Glutamatergic neuron (in vitro differentiated cells): Measurements from ENCODE around the gene DRC3. TPM values are rescaled to one million over a fixed set of nuclear protein-coding genes. Genes with fewer than 3 reads are reported as not detected.

Experiments used
- DNase-seq: peaks from one replicate; pipeline ENCODE4 v3.0.0; 2022
- H3K27ac Mint-ChIP-seq: one replicate; pipeline ENCODE4 v1.8.0; 2020; ENCODE audit warnings: mild to moderate bottlenecking, mixed read lengths, inconsistent platforms; ENCODE audit not compliant: unreplicated experiment
- H3K27me3 Mint-ChIP-seq: one replicate; pipeline ENCODE4 v1.8.0; 2020; ENCODE audit warnings: mild to moderate bottlenecking, moderate library complexity, mixed read lengths, inconsistent platforms; ENCODE audit not compliant: unreplicated experiment
- H3K36me3 Mint-ChIP-seq: one replicate; pipeline ENCODE4 v1.8.0; 2020; ENCODE audit warnings: mild to moderate bottlenecking, mixed read lengths, inconsistent platforms; ENCODE audit not compliant: unreplicated experiment
- H3K4me1 Mint-ChIP-seq: one replicate; pipeline ENCODE4 v1.8.0; 2020; ENCODE audit warnings: mild to moderate bottlenecking, low read depth, mixed read lengths, inconsistent platforms; ENCODE audit not compliant: unreplicated experiment
- H3K4me3 Mint-ChIP-seq: one replicate; pipeline ENCODE4 v1.8.0; 2020; ENCODE audit warnings: mild to moderate bottlenecking, mixed read lengths, inconsistent platforms; ENCODE audit not compliant: unreplicated experiment
- H3K9me3 Mint-ChIP-seq: one replicate; pipeline ENCODE4 v1.8.0; 2020; ENCODE audit warnings: mild to moderate bottlenecking, moderate library complexity, mixed read lengths, inconsistent platforms; ENCODE audit not compliant: unreplicated experiment
- CTCF ChIP-seq: fragments of 200-600 bp; sonication (generic); IDR thresholded peaks from one replicate; pipeline ENCODE4 v1.5.0; 2021; ENCODE audit not compliant: partially characterized antibody, unreplicated experiment
- total RNA-seq: library from RNA; stranded (reverse); fragmentation: NEBNext Ultra II Directional; extraction: Animal tissue kit (Norgen Biotek cat#: 25700); gene quantifications from one replicate; pipeline ENCODE4 v1.2.1, GENCODE V29; 2021; ENCODE audit not compliant: unreplicated experiment

The DRC3 gene
- total RNA-seq, 1 donor from 2014 or later = 0.29 TPM

GRCh38 chr17:17964710-17965109 is 8.0 kb upstream of the DRC3 start:
- Mint-ChIP-seq H3K4me1 (peaks cover 3% of the 10 kb centered on the region), H3K9me3 (no peaks in the 10 kb centered on the region), H3K36me3 (no peaks in the 10 kb centered on the region), H3K27ac (no peak overlapping the region), H3K27me3 (peaks cover 2% of the 10 kb centered on the region), H3K4me3 (no peak overlapping the region)
- TF ChIP-seq CTCF = no peak
- no peak for DNase-seq

DNA sequence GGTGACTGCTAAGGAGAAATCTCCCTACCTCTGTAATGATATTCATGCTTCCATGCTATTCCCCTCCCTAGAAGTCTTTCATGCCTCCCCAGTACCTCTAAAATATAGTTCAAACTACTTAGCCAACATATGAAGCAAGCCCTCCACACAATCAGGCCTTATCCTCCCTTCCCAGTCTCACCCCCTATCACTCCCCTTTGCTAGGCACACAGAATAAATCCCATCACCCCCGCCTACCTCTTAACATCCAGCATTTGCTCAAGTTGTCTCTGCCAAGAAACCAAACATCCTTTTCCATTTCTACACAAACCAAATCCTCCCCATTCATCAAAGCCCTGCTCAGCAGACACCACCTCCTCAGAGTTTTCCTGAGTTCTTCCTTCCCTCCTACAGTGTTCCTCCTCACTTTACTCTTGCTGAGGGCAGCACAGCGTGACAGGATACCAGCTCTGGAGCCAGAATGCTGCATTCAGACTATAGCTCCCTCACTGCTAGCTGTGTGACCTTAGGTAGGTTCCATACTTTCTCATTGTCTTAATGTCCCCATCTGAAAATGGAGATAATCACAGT is 7.4 kb upstream of the DRC3 start:
- no peak for DNase-seq
- H3K9me3 Mint-ChIP-seq = no peaks in the 10 kb centered on the region
- H3K27me3 Mint-ChIP-seq = peaks cover 2% of the 10 kb centered on the region
- no peaks in the 10 kb centered on the region for H3K4me1 Mint-ChIP-seq
- H3K4me3 Mint-ChIP-seq = no peak overlapping the region
- H3K27ac Mint-ChIP-seq = no peak overlapping the region
- no peaks in the 10 kb centered on the region for H3K36me3 Mint-ChIP-seq
- no peak for TF ChIP-seq CTCF

DNA sequence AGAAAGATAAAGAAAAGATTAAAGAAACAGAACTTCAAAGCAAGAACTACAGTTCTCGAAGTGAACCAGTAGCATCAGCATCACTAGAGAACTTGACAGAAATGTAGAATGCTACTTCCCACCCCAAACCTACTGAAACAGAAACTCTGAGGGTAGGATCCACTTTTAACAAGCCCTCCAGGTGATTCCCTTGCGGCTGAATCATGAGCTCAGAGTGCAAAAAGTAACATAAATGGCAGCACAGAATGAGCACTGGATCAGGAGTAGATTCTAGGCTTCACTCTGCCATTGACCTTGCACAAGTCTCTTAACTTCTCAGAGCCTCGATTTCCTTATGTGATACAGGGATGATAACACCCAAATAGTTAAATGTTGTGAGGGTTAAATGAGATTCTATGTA is 6.3 kb upstream of the DRC3 start:
- H3K27ac Mint-ChIP-seq = no peak overlapping the region
- TF ChIP-seq CTCF = no peak
- DNase-seq = no peak
- peaks cover 2% of the 10 kb centered on the region for H3K4me1 Mint-ChIP-seq
- H3K9me3 Mint-ChIP-seq = no peaks in the 10 kb centered on the region
- H3K27me3 Mint-ChIP-seq = peaks cover 3% of the 10 kb centered on the region
- no peak overlapping the region for H3K4me3 Mint-ChIP-seq
- no peaks in the 10 kb centered on the region for H3K36me3 Mint-ChIP-seq

DNA sequence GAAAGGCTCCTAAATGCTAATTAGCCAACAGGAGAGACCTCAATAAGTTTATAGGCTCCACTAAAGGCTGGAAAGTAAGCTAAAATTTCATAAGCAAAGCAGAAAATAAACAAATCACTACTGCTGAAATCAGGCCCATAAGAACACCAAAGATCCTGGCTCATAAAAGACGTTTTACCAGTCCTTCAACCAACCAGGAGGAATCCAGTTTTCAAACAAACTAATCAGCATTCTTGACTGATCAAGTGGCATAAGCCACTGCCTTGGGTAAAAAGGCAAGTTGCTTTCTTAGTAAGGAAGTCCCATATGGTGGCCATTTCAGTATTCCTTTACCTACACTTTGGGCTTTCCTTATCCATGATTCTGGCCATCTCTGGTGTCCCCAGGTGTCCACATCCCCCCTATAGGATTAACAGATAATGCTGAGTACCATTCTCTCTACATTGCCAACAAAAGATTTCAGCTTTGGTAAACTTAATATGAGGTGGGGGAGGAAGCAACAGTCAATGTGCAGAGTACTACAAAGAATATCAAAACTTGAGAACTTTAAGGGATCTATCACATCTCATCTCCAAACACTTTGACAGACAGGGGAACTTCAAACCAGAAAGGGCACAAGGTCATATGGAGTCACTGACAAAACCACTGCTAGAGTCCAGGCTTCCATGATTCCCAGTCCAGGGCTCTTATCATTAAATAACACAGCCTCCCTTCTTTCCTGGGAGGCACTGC is 1.8 kb upstream of the DRC3 start:
- peaks cover 2% of the 10 kb centered on the region for H3K4me1 Mint-ChIP-seq
- peaks cover 10% of the 10 kb centered on the region for H3K27me3 Mint-ChIP-seq
- peak overlapping the region; percentile 59 for H3K27ac Mint-ChIP-seq
- no peak for DNase-seq
- no peak for TF ChIP-seq CTCF
- H3K36me3 Mint-ChIP-seq = no peaks in the 10 kb centered on the region
- peak overlapping the region; percentile 75 for H3K4me3 Mint-ChIP-seq
- H3K9me3 Mint-ChIP-seq = no peaks in the 10 kb centered on the region

DNA sequence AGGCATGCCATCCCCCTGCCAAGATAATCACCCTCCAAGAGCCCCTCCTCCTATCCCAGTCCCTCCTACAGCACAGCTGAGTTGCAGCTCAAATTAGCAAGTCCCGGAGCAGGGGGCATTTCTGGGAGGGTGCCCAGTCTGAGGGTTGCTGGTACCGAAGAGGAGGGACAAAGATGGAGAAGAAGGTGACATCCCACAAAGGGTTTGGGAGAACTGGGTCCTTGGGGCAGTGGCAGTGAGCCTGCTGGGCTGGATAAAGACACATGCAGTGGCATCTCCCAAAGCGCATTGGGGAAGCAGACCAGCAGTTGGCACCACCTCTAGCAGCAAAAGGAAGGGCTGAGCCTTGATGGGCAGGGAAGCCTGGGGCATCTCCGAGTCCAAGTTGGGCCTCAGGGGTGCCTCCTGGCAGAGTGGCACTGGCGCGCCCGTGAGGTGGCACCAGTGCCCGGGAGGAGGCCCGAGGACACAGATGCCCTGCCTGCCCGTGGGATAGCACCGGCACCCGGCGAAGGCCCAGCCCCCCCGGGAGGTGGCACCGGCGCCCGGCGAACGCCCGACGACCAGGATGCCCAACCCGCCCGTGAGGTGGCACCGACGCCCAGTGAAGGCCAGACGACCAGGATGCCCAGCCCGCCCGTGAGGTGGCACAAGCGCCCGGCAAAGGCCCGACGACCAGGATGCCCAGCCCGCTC is 1.1 kb upstream of the DRC3 start:
- Mint-ChIP-seq H3K9me3 (no peaks in the 10 kb centered on the region), H3K4me1 (peaks cover 2% of the 10 kb centered on the region), H3K4me3 (peak overlapping the region; percentile 75), H3K27me3 (peaks cover 11% of the 10 kb centered on the region), H3K27ac (no peak overlapping the region), H3K36me3 (no peaks in the 10 kb centered on the region)
- DNase-seq = no peak
- TF ChIP-seq CTCF = no peak
